HCT116 (cell line): Measurements from ENCODE around the gene TBX4. TPM values are rescaled to one million over a fixed set of nuclear protein-coding genes. Genes with fewer than 3 reads are reported as not detected.

Experiments used
- ATAC-seq: fragments of 200-7000 bp; cut with Tn5 transposase; 2 replicates; pipeline ENCODE4 v1.9.1; 2020; ENCODE audit warnings: mild to moderate bottlenecking, moderate library complexity
- BruUV-seq: library from RNA; stranded (reverse); fragments of 400-500 nt; replicated peaks from 2 replicates; lab custom pipeline; 2021; lab: Mats Ljungman, UMichigan
- CTCF ChIA-PET: fragments of 300-600 bp; sonication (Branson Sonifier 250); formaldehyde crosslinking; loops from one replicate; lab custom pipeline; 2021; ENCODE audit warnings: antibody characterized with exemption; lab: Charles Lee
- POLR2A ChIA-PET: fragments of 300-600, 350-600 bp; sonication (Branson Sonifier 250); formaldehyde crosslinking; loops from one replicate; lab custom pipeline; 2021; ENCODE audit warnings: antibody characterized with exemption; lab: Charles Lee
- RAD21 ChIA-PET, 2 experiments: fragments of 300-600 bp; sonication (Branson Sonifier 250); formaldehyde crosslinking; loops; one replicate each; lab custom pipeline; 2023; ENCODE audit warnings: low total read pairs in 2 of 2; ENCODE audit not compliant: uncharacterized antibody in 2 of 2, unreplicated experiment in 2 of 2, low non-redundant PET in 1 of 2; lab: Charles Lee
- DNase-seq: peaks from one replicate; pipeline ENCODE4 v3.0.0-alpha.2; 2010; ENCODE audit warnings: low read depth, low spot score
- H2AFZ ChIP-seq: fragments of 200-600 bp; shearing (Covaris generic), sonication (generic); 2 replicates; pipeline ENCODE4 v1.6.1; 2017; ENCODE audit warnings: low read depth, mixed run types, mixed read lengths, antibody characterized with exemption, low read length; ENCODE audit not compliant: poor library complexity, severe bottlenecking
- H3K27ac ChIP-seq: 2 replicates; pipeline ENCODE4 v1.5.1; 2012; ENCODE audit warnings: low read depth, low read length
- H3K27me3 ChIP-seq: fragments of 200-600 bp; sonication (generic); 2 replicates; pipeline ENCODE4 v1.6.1; 2016; ENCODE audit warnings: mixed run types, low read length, mixed read lengths; ENCODE audit not compliant: insufficient read depth
- H3K36me3 ChIP-seq, 2 experiments: fragments of 200-500 bp in 1 of 2; fragments of 200-600 bp in 1 of 2; sonication (Bioruptor generic) in 1 of 2; sonication (generic) in 1 of 2; 2 replicates each; pipeline versions ENCODE4 v1.5.1 to v1.6.1; 2014 to 2016; ENCODE audit warnings: low read length in 2 of 2, inconsistent platforms in 1 of 2, mixed read lengths in 1 of 2, mixed run types in 1 of 2; ENCODE audit not compliant: insufficient read depth in 2 of 2, control insufficient read depth in 1 of 2
- H3K4me1 ChIP-seq, 2 experiments: fragments of 200-600 bp in 1 of 2; sonication (generic) in 1 of 2; 2 replicates each; pipeline versions ENCODE4 v1.5.1 to v1.6.1; 2012 to 2017; ENCODE audit warnings: low read length in 2 of 2, inconsistent platforms in 1 of 2, mild to moderate bottlenecking in 1 of 2, mixed read lengths in 1 of 2, mixed run types in 1 of 2, moderate library complexity in 1 of 2; ENCODE audit not compliant: insufficient read depth in 2 of 2, control insufficient read depth in 1 of 2
- H3K4me2 ChIP-seq: fragments of 200-600 bp; sonication (generic); 2 replicates; pipeline ENCODE4 v1.6.1; 2017; ENCODE audit warnings: mixed run types, low read length, mixed read lengths
- H3K4me3 ChIP-seq, 2 experiments: fragments of 200-600 bp in 1 of 2; sonication (generic) in 1 of 2; replicated peaks in 1 of 2; 2 replicates each; pipeline ENCODE4 v1.5.1; 2011 to 2016; ENCODE audit warnings: low read length in 2 of 2, control low read depth in 1 of 2, low read depth in 1 of 2, mild to moderate bottlenecking in 1 of 2, mixed read lengths in 1 of 2, mixed run types in 1 of 2
- H3K79me2 ChIP-seq: fragments of 200-600 bp; sonication (generic); 2 replicates; pipeline ENCODE4 v1.6.1; 2017; ENCODE audit warnings: mild to moderate bottlenecking, mixed run types, low read length, moderate library complexity, mixed read lengths; ENCODE audit not compliant: insufficient read depth
- H3K9ac ChIP-seq: fragments of 200-600 bp; sonication (generic); 2 replicates; pipeline ENCODE4 v1.6.1; 2016; ENCODE audit warnings: low read length, mixed read lengths
- H3K9me2 ChIP-seq: fragments of 200-600 bp; sonication (generic), shearing (Covaris generic); 2 replicates; pipeline ENCODE4 v1.6.1; 2017; ENCODE audit warnings: mixed run types, mild to moderate bottlenecking, moderate library complexity; ENCODE audit not compliant: insufficient read depth
- H3K9me3 ChIP-seq, 2 experiments: fragments of 200-500 bp in 1 of 2; fragments of 200-600 bp in 1 of 2; sonication (Bioruptor generic) in 1 of 2; sonication (generic) in 1 of 2; 2 replicates each; pipeline ENCODE4 v1.6.1; 2014 to 2017; ENCODE audit warnings: low read length in 2 of 2, mixed read lengths in 2 of 2, inconsistent platforms in 1 of 2, low read depth in 1 of 2, mild to moderate bottlenecking in 1 of 2, mixed run types in 1 of 2, moderate library complexity in 1 of 2; ENCODE audit not compliant: control insufficient read depth in 1 of 2, insufficient read depth in 1 of 2
- H4K20me1 ChIP-seq: fragments of 200-600 bp; sonication (generic), shearing (Covaris generic); 2 replicates; pipeline ENCODE4 v1.6.1; 2017; ENCODE audit warnings: mixed run types, mild to moderate bottlenecking, moderate library complexity; ENCODE audit not compliant: insufficient read depth
- CBX3 ChIP-seq: IDR thresholded peaks from 2 replicates; pipeline ENCODE4 v1.6.1; 2012; ENCODE audit warnings: low read depth
- CEBPB ChIP-seq: IDR thresholded peaks from 2 replicates; pipeline ENCODE4 v1.6.1; 2012; ENCODE audit warnings: low read depth
- EGR1 ChIP-seq: IDR thresholded peaks from 2 replicates; pipeline ENCODE4 v1.6.1; 2012; ENCODE audit warnings: low read depth
- ELF1 ChIP-seq: IDR thresholded peaks from 2 replicates; pipeline ENCODE4 v1.6.1; 2012; ENCODE audit warnings: low read depth, borderline replicate concordance
- EZH2phosphoT487 ChIP-seq: fragments of 200-600 bp; IDR thresholded peaks from 2 replicates; pipeline ENCODE4 v1.6.1; 2018; ENCODE audit warnings: antibody characterized with exemption, borderline replicate concordance
- JUND ChIP-seq: IDR thresholded peaks from 2 replicates; pipeline ENCODE4 v1.6.1; 2012
- POLR2AphosphoS5 ChIP-seq: IDR thresholded peaks from 2 replicates; pipeline ENCODE4 v1.6.1; 2011; ENCODE audit warnings: mild to moderate bottlenecking, low read depth, low read length, moderate library complexity
- RAD21 ChIP-seq: IDR thresholded peaks from 2 replicates; pipeline ENCODE4 v1.6.1; 2012; ENCODE audit warnings: low read depth, mild to moderate bottlenecking
- SRF ChIP-seq: IDR thresholded peaks from 2 replicates; pipeline ENCODE4 v1.6.1; 2012; ENCODE audit warnings: low read depth
- TCF7L2 ChIP-seq: IDR thresholded peaks from 2 replicates; pipeline ENCODE4 v1.7.0; 2011; ENCODE audit warnings: borderline replicate concordance, inconsistent platforms; ENCODE audit not compliant: insufficient read depth, insufficient read length; ENCODE audit errors: extremely low read depth
- YY1 ChIP-seq: IDR thresholded peaks from 2 replicates; pipeline ENCODE4 v1.6.1; 2011; ENCODE audit warnings: low read length, low read depth, moderate library complexity, mild to moderate bottlenecking; ENCODE audit not compliant: insufficient replicate concordance; ENCODE audit errors: extremely low read depth
- ZFX ChIP-seq: fragments of 450-650 bp; IDR thresholded peaks from 2 replicates; pipeline ENCODE4 v1.6.1; 2017
- ZNF274 ChIP-seq: fragments of 200-500 bp; sonication (Bioruptor generic); IDR thresholded peaks from 2 replicates; pipeline ENCODE4 v1.6.1; 2014; ENCODE audit warnings: mild to moderate bottlenecking, low read depth, low read length, inconsistent platforms
- intact Hi-C: fragments of 100-400 bp; cut with micrococcal nuclease; formaldehyde crosslinking; loops from 2 replicates; pipeline ENCODE4 v1.10.0; 2022
- total RNA-seq: library from RNA; stranded (reverse); gene quantifications from one replicate; pipeline ENCODE4 v1.2.1, GENCODE V29; 2021; ENCODE audit not compliant: unreplicated experiment
- TF ChIP-seq, protein P1 (sequence below): IDR thresholded peaks from 2 replicates; pipeline ENCODE4 v1.6.1; 2011; ENCODE audit warnings: mild to moderate bottlenecking, low read length, moderate library complexity; ENCODE audit not compliant: insufficient replicate concordance; ENCODE audit errors: extremely low read depth

TBX4 gene
- total RNA-seq, 1 experiment from 2014 or later = 0.27 TPM

DNA sequence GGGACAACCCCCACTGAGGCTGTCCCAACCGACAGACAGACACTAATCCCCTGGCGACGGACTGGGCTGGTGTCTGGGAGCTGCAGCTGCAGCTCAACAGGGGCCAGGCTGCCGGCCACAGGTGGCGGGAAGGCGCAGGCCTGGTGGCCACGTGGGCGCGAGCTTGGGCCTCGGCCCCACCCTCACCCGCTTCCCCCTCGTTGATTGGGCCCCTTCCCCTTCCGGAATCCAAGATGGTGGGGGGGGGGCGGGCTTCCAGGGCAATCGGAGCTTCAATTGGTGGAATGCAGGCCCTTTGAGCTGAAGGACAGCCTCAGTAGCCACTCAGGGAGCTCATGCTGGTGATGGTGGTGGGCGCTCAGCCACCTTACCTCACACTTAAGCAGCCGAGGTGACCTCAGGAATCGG is 8.7 kb upstream of the TBX4 start:
- no peaks in the 10 kb centered on the region for H3K79me2 ChIP-seq
- H3K9ac ChIP-seq = no peak overlapping the region
- DNase-seq (no peak), ATAC-seq (no peak)
- ChIA-PET POLR2A (no interaction called here), CTCF (interaction anchor here (1.1 kb wide), 1 partner anchor 622 kb away, joined by 3 read pairs; no protein-coding TSS in a partner anchor), RAD21 (no interaction called here)
- no TSS peak for BruUV-seq
- no peaks in the 10 kb centered on the region for H3K36me3 ChIP-seq
- H3K9me2 ChIP-seq = no peaks in the 10 kb centered on the region
- H3K4me1 ChIP-seq = peaks cover 0 to 8% of the 10 kb centered on the region in 2 experiments; a peak in 2 of 4 replicates
- H3K27ac ChIP-seq = no peak overlapping the region
- no peak overlapping the region for H3K4me3 ChIP-seq
- no peaks in the 10 kb centered on the region for H3K27me3 ChIP-seq
- intact Hi-C loops = no loop called here
- TF ChIP-seq CBX3 (no peak), EGR1 (no peak), EZH2phosphoT487 (no peak), TCF7L2 (no peak), POLR2AphosphoS5 (no peak), SRF (no peak), JUND (no peak), YY1 (no peak), ELF1 (no peak)
- no peak overlapping the region for H3K4me2 ChIP-seq
- no peak overlapping the region for H2AFZ ChIP-seq
- H4K20me1 ChIP-seq = no peaks in the 10 kb centered on the region
- no peaks in the 10 kb centered on the region for H3K9me3 ChIP-seq

DNA sequence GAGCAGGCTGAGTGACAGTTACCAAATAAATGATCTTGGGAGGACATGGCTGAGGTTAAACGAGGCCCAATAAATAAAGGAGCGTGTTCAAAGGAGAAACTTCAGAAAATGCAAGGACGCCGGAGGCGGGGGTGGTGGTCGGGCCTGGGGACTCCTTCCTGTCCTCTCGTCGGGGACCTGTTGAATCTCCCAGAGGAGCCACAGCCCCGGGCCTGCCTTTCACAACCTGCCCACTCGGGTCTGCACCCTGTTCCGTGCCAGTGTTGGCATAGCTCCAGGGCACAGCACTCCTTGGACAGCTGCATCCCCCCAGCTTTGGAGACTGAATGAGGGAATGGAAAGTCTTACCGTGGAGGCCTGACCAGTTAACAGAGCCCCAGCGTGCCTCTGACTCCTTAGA is 8.1 kb upstream of the TBX4 start:
- DNase-seq = no peak
- BruUV-seq = no TSS peak
- no peaks in the 10 kb centered on the region for H3K36me3 ChIP-seq
- ATAC-seq = no peak
- no peaks in the 10 kb centered on the region for H3K9me2 ChIP-seq
- H3K27ac ChIP-seq = no peak overlapping the region
- H3K9me3 ChIP-seq = no peaks in the 10 kb centered on the region
- H3K79me2 ChIP-seq = no peaks in the 10 kb centered on the region
- intact Hi-C loops = no loop called here
- peaks cover 0 to 8% of the 10 kb centered on the region in 2 experiments; a peak in 2 of 4 replicates for H3K4me1 ChIP-seq
- TF ChIP-seq, protein P1, sequence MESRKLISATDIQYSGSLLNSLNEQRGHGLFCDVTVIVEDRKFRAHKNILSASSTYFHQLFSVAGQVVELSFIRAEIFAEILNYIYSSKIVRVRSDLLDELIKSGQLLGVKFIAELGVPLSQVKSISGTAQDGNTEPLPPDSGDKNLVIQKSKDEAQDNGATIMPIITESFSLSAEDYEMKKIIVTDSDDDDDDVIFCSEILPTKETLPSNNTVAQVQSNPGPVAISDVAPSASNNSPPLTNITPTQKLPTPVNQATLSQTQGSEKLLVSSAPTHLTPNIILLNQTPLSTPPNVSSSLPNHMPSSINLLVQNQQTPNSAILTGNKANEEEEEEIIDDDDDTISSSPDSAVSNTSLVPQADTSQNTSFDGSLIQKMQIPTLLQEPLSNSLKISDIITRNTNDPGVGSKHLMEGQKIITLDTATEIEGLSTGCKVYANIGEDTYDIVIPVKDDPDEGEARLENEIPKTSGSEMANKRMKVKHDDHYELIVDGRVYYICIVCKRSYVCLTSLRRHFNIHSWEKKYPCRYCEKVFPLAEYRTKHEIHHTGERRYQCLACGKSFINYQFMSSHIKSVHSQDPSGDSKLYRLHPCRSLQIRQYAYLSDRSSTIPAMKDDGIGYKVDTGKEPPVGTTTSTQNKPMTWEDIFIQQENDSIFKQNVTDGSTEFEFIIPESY = no peak
- no peak for TF ChIP-seq RAD21
- no peak for TF ChIP-seq ZNF274
- TF ChIP-seq POLR2AphosphoS5 = no peak
- no peak for TF ChIP-seq ZFX
- TF ChIP-seq CEBPB = no peak
- no peak for TF ChIP-seq JUND
- ChIA-PET RAD21 (no interaction called here), POLR2A (no interaction called here), CTCF (interaction anchor here (1.1 kb wide), 1 partner anchor 622 kb away, joined by 3 read pairs; no protein-coding TSS in a partner anchor)
- no peak overlapping the region for H3K4me3 ChIP-seq
- H4K20me1 ChIP-seq = no peaks in the 10 kb centered on the region
- no peak overlapping the region for H3K9ac ChIP-seq
- H3K27me3 ChIP-seq = no peaks in the 10 kb centered on the region
- no peak overlapping the region for H3K4me2 ChIP-seq
- no peak overlapping the region for H2AFZ ChIP-seq
